GM19455 (cell line): Measurements from ENCODE around the gene MLEC.

Experiments used
- ATAC-seq: cut with Tn5 transposase; IDR thresholded peaks from one replicate; pipeline ENCODE4 v1.9.1; 2021; ENCODE audit not compliant: unreplicated experiment

The MLEC gene

GRCh38 chr12:120686690-120687577 lies at the start of gene MLEC:
Gene MLEC, plus strand, starts transcription at chr12:120687149. Its CDS starts 148 bp downstream, at chr12:120687297.
- peak; percentile 61 for ATAC-seq

- peak; percentile 76 for ATAC-seq
Observed at GRCh38 chr12:120639771-120640721, 46.9 kb upstream of the MLEC start, which contains the start of gene CABP1. Gene CABP1, plus strand, starts transcription at chr12:120640626. Its CDS starts 60 bp downstream, at chr12:120640686.

GRCh38 chr12:120640861-120641833 lies 45.8 kb upstream of the MLEC start:
- peak; percentile 35 for ATAC-seq

- ATAC-seq, result no peak
Observed at GRCh38 chr12:120642121-120642520, 44.8 kb upstream of the MLEC start.

- no peak for ATAC-seq
Observed at GRCh38 chr12:120642826-120643225, 44.1 kb upstream of the MLEC start.

GRCh38 chr12:120643574-120643973 lies 43.4 kb upstream of the MLEC start:
- ATAC-seq, result no peak

GRCh38 chr12:120646044-120646443 lies 40.9 kb upstream of the MLEC start:
- ATAC-seq, result no peak

- ATAC-seq, result no peak
Observed at GRCh38 chr12:120647375-120647755, 39.6 kb upstream of the MLEC start.

- no peak for ATAC-seq
Observed at GRCh38 chr12:120649442-120650232, 37.3 kb upstream of the MLEC start.

- no peak for ATAC-seq
Observed at GRCh38 chr12:120650233-120650690, 36.7 kb upstream of the MLEC start.

- ATAC-seq, result no peak
Observed at GRCh38 chr12:120651821-120652220, 35.1 kb upstream of the MLEC start.

- no peak for ATAC-seq
Observed at GRCh38 chr12:120652656-120653435, 34.1 kb upstream of the MLEC start.

GRCh38 chr12:120653611-120654010 lies 33.3 kb upstream of the MLEC start:
- no peak for ATAC-seq

- no peak for ATAC-seq
Observed at GRCh38 chr12:120654656-120655055, 32.3 kb upstream of the MLEC start.

GRCh38 chr12:120656008-120656407 lies 30.9 kb upstream of the MLEC start:
- ATAC-seq, result no peak

- ATAC-seq, result no peak
Observed at GRCh38 chr12:120658286-120659150, 28.4 kb upstream of the MLEC start.

GRCh38 chr12:120659151-120659525 lies 27.8 kb upstream of the MLEC start:
- ATAC-seq, result no peak

GRCh38 chr12:120661432-120661831 lies 25.5 kb upstream of the MLEC start:
- ATAC-seq, result no peak
